Measurements from ENCODE around the gene MITF.

Gene MITF

DNA sequence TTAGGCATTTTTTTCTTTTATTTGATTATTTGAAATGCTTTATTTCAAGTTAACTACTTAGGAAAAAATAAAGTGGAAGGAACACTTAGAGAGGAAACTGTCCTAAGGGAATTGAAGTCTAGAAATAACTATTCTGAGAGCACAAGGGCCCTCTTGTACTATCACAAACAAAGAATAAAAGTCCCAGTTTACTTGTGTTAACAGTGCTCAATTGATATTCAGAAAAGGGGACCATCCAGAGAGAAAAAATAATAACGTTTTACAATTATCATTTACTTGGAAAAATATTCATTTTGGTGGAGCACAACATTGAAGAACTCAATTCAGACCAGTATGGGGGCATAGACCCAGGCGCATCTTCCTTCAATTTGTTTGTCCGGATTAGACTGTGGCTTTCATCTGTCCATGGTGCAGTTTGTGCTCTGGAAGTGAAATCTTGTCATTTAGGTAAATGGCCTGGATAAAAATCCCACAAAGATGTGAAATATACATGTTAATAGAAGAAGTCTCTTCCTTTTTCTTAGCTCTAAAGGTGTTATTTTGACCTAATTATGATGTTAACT, 205.7 kb downstream of the MITF start:
- no peak overlapping the region for H3K4me3 ChIP-seq (ENCODE audit: low read depth, low read length)
- no peak for DNase-seq (ENCODE audit: low read depth)
- TF ChIP-seq, protein P1, sequence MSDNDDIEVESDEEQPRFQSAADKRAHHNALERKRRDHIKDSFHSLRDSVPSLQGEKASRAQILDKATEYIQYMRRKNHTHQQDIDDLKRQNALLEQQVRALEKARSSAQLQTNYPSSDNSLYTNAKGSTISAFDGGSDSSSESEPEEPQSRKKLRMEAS (IDR thresholded peaks at IDR 0.05; ENCODE audit: low read depth, low read length): no peak
- TF ChIP-seq, protein P2, sequence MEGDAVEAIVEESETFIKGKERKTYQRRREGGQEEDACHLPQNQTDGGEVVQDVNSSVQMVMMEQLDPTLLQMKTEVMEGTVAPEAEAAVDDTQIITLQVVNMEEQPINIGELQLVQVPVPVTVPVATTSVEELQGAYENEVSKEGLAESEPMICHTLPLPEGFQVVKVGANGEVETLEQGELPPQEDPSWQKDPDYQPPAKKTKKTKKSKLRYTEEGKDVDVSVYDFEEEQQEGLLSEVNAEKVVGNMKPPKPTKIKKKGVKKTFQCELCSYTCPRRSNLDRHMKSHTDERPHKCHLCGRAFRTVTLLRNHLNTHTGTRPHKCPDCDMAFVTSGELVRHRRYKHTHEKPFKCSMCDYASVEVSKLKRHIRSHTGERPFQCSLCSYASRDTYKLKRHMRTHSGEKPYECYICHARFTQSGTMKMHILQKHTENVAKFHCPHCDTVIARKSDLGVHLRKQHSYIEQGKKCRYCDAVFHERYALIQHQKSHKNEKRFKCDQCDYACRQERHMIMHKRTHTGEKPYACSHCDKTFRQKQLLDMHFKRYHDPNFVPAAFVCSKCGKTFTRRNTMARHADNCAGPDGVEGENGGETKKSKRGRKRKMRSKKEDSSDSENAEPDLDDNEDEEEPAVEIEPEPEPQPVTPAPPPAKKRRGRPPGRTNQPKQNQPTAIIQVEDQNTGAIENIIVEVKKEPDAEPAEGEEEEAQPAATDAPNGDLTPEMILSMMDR (IDR thresholded peaks at IDR 0.05; ENCODE audit: low read depth, low read length): no peak
- TF ChIP-seq POLR2A (IDR thresholded peaks at IDR 0.05; ENCODE audit: extremely low read depth, insufficient read length) (no peak), MYC (IDR thresholded peaks at IDR 0.05; ENCODE audit: low read depth, low read length) (no peak)

DNA sequence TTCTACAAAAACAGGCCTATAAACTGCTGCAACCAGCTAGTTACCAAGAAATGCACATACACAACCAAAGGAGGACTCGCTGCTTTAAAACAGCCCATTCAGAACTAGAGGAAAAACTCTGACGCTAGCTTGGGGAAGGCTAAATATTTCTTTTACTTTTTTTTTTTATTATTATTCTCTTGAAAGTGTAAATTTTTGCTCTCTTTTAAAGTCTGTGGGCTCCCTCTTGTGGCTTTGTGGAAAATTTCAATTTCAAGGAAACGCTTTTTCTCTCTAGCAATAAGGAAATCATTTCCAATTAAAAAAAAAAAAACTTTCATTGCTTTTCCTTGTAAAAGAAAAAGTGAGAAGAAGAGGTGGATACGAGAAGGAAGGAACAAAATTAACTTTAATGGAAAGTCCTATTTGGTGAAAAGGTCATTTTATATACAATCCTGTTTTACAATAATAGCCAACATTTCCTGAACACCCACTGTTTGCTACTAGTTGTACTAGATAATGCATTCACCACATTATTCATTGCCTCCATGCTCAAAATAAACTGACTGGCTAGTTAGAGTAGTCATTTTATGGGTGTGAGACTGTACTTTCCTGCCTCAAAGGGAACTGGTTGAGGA, 209.1 kb downstream of the MITF start:
- DNase-seq (ENCODE audit: low read depth): peak; percentile 38
- no peak for TF ChIP-seq MYC (IDR thresholded peaks at IDR 0.05; ENCODE audit: low read depth, low read length)
- TF ChIP-seq, protein P2 (IDR thresholded peaks at IDR 0.05; ENCODE audit: low read depth, low read length): peak; percentile 33
- no peak overlapping the region for H3K4me3 ChIP-seq (ENCODE audit: low read depth, low read length)

DNA sequence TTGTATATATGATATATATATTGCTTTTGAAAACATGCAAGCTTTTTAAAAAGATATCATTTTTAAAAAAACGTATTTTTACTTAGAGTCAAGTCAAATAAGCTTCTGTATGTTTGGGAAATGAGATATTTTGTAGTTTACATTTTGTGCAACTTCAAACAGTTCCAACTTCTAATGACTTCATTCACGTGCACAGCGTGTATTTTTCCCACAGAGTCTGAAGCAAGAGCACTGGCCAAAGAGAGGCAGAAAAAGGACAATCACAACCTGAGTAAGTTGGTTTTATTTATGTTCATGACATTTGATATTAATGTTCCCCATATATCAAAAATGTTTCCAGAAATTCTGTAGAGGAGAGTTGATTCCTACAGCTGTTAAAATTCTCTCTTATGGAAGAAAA, 212.4 kb downstream of the MITF start:
- no peak overlapping the region for H3K4me3 ChIP-seq (ENCODE audit: low read depth, low read length)
- no peak for DNase-seq (ENCODE audit: low read depth)
- TF ChIP-seq MYC (IDR thresholded peaks at IDR 0.05; ENCODE audit: low read depth, low read length) (no peak), POLR2A (IDR thresholded peaks at IDR 0.05; ENCODE audit: extremely low read depth, insufficient read length) (no peak)
- TF ChIP-seq, protein P1 (IDR thresholded peaks at IDR 0.05; ENCODE audit: low read depth, low read length): no peak
- TF ChIP-seq, protein P2 (IDR thresholded peaks at IDR 0.05; ENCODE audit: low read depth, low read length): no peak

DNA sequence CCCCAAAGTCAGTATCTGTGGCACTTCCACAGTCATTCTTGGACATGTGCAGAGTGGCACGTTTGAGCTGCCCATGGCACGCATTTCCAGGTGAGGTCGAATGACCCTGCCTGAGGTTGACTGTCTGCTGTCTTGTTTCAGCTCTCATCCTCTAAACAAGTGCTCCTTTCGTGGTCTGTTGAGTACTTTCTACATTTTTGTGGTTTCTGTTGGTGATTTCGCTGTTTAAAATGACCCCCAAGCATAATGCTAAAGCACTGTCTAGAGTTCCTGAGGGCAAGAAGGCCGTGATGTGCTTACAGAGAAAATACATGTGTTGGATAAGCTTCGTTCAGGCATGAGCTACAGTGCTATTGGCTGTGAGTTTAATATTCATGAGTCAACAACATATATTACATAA, 220.3 kb downstream of the MITF start:
- DNase-seq (ENCODE audit: low read depth): no peak
- no peak for TF ChIP-seq MYC (IDR thresholded peaks at IDR 0.05; ENCODE audit: low read depth, low read length)
- TF ChIP-seq, protein P1 (IDR thresholded peaks at IDR 0.05; ENCODE audit: low read depth, low read length): no peak
- TF ChIP-seq POLR2A (IDR thresholded peaks at IDR 0.05; ENCODE audit: extremely low read depth, insufficient read length): no peak
- TF ChIP-seq, protein P2 (IDR thresholded peaks at IDR 0.05; ENCODE audit: low read depth, low read length): no peak
- H3K4me3 ChIP-seq (ENCODE audit: low read depth, low read length): no peak overlapping the region

DNA sequence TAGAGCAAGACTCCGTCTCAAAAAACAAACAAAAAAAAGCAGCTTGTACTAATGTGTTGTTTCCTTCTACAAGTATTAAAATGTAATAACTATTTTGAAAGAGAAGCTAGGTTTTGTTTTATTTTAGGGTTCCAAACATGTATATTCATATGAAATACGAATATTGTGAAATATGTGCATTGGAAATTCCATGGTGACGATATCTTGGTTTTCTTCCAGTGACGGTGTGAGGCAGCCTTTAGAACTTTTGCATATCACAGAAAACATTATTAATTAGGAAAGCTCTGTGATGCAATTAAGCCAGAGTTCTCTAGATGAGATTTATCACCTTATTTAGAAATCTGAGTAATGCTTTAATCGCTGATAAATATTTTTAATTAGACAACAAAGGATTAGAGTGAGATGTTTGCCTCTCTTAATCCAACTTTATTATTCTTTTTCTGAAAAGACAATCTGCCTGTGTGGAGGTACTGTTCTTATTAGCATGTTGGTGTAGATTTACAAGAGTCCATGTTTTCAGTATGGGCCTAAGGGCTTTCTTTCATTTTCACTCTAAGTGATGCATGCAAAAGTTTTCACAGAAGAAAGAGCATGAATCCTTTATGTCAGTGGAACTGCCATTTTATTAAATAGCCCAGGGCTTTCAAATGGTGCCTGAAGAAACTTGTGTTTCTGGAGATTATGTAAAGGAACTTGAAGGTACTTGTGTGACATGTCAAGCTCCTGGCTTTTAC, 222.6 kb downstream of the MITF start:
- no peak overlapping the region for H3K4me3 ChIP-seq (ENCODE audit: low read depth, low read length)
- DNase-seq (ENCODE audit: low read depth): no peak
- TF ChIP-seq POLR2A (IDR thresholded peaks at IDR 0.05; ENCODE audit: extremely low read depth, insufficient read length) (no peak), MYC (IDR thresholded peaks at IDR 0.05; ENCODE audit: low read depth, low read length) (no peak)
- TF ChIP-seq, protein P2 (IDR thresholded peaks at IDR 0.05; ENCODE audit: low read depth, low read length): no peak
